ENCODE data around the gene ZNF438.

DNA sequence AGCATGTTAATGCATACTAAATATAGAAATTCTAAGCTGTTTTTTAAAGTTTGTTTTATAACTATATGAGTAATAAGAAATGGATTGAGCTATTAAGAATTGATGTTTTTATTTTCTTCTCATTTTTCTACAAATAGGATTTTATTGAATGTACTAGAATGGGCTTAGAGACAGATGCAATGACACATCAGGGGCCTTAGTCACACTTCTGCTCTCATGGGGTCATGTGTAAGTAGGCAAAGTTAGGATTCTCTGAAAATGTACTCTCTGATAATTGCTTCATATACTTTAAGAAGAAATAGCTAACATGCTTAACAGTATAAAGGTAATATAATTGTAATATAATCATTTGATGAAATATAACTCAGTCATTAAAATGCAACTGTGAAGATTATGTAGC lies 154.6 kb downstream of the ZNF438 start:
- TF ChIP-seq, protein P1, sequence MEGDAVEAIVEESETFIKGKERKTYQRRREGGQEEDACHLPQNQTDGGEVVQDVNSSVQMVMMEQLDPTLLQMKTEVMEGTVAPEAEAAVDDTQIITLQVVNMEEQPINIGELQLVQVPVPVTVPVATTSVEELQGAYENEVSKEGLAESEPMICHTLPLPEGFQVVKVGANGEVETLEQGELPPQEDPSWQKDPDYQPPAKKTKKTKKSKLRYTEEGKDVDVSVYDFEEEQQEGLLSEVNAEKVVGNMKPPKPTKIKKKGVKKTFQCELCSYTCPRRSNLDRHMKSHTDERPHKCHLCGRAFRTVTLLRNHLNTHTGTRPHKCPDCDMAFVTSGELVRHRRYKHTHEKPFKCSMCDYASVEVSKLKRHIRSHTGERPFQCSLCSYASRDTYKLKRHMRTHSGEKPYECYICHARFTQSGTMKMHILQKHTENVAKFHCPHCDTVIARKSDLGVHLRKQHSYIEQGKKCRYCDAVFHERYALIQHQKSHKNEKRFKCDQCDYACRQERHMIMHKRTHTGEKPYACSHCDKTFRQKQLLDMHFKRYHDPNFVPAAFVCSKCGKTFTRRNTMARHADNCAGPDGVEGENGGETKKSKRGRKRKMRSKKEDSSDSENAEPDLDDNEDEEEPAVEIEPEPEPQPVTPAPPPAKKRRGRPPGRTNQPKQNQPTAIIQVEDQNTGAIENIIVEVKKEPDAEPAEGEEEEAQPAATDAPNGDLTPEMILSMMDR (conservative IDR thresholded peaks at IDR 0.05), result no peak
- TF ChIP-seq ZFX (IDR thresholded peaks at IDR 0.05), result no peak
